ENCODE data around the gene PRODH. TPM values are rescaled to one million over a fixed set of nuclear protein-coding genes. Genes with fewer than 3 reads are reported as not detected.
"Not testable (repeated sequence)": the region's sequence is repeated elsewhere in the genome, so short reads cannot be mapped to it uniquely, and the experiment has no call there.

Gene PRODH
- total RNA-seq, 1 donor from 2014 or later = 1.8 TPM

GRCh38 chr22:18975434-18976196 is 39.5 kb upstream of the PRODH start:
- no peaks in the 10 kb centered on the region for H3K27me3 Mint-ChIP-seq (ENCODE audit: unreplicated experiment)
- DNase-seq (ENCODE audit: low spot score) = no peak
- H3K4me3 Mint-ChIP-seq (ENCODE audit: unreplicated experiment) = no peak overlapping the region
- TF ChIP-seq CTCF (IDR thresholded peaks at IDR 0.05; ENCODE audit: unreplicated experiment) = no peak
- H3K4me1 Mint-ChIP-seq (ENCODE audit: unreplicated experiment) = no peaks in the 10 kb centered on the region
- no peaks in the 10 kb centered on the region for H3K9me3 Mint-ChIP-seq (ENCODE audit: unreplicated experiment)
- no peaks in the 10 kb centered on the region for H3K36me3 Mint-ChIP-seq (ENCODE audit: low read depth, unreplicated experiment)
- H3K27ac Mint-ChIP-seq (ENCODE audit: unreplicated experiment) = no peak overlapping the region

DNA sequence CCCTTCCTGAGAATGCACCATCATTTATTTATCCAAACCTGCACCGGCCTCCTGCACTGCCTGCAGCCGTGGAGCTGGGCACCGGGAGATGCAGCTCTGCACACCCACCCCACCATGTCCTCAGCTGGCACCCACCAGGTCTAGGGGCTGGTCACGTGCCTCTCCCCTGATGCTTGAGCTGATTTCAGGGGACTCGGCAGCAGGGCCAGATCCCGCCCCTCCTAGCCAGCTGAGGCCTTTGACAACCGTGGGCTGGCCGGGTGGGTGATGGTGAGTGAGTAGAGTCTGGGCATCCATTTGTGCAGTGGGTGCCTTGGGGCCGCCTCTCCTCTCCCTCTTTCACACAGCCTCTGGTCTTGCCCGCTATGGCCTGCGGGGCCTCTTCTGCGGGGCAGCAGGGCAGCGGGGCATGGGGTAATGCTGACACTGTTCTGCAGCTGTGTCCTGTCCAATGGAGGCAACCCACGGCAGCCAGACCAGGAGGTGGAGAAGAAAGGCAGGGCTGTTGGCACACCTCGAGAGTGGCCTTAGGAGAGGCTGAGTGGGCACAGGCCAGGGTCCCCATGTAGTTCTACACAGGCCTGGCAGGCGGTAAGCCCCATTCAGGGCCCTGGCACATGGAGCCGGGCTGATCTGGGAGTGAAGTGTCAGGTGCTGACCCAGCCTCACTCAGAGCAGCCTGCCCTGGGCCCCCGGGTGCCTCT is 38.5 kb upstream of the PRODH start:
- Mint-ChIP-seq H3K4me1 (ENCODE audit: unreplicated experiment) (no peaks in the 10 kb centered on the region), H3K9me3 (ENCODE audit: unreplicated experiment) (no peaks in the 10 kb centered on the region), H3K4me3 (ENCODE audit: unreplicated experiment) (no peak overlapping the region), H3K36me3 (ENCODE audit: low read depth, unreplicated experiment) (no peaks in the 10 kb centered on the region), H3K27me3 (ENCODE audit: unreplicated experiment) (no peaks in the 10 kb centered on the region), H3K27ac (ENCODE audit: unreplicated experiment) (no peak overlapping the region)
- no peak for TF ChIP-seq CTCF (IDR thresholded peaks at IDR 0.05; ENCODE audit: unreplicated experiment)
- DNase-seq (ENCODE audit: low spot score) = no peak

DNA sequence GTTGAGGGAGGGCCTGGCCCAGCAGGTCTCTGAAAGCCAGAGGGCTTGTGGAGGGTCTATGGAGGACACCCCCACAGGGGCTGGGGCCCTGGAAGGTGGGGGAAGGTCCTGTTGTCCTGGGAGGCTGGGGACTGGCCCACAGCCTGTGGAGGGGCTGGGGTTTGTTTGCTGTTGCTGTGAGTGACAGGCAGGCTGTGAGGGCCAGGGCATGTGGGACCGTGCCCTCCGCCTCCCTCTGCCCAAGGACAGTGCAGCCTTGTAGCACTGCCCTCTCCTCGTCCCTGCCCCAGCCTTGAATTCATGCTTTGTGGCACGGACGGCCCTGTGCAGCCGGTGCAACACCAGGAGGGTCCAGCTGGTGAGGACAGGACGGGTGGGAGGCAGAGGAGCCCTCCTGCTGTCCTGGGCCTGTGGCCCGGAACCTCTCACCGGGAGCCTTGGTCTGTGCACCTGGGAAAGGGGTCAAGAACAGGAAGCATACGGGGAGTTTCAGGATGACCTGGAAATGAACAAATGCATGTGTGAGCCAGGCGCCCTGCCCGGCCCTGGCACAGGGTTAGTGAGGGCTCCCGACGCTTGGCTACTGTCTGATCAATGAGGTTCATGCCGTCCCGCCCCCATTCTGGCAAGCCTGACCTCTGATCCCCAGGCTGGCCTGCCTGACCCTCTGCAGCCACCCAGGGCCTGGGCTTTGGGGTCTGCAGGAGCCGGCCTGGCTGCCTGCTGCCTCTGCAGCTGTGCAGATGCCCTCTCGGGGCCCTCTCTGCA is 37.4 kb upstream of the PRODH start:
- TF ChIP-seq CTCF (IDR thresholded peaks at IDR 0.05; ENCODE audit: unreplicated experiment) = no peak
- H3K27ac Mint-ChIP-seq (ENCODE audit: unreplicated experiment) = no peak overlapping the region
- H3K9me3 Mint-ChIP-seq (ENCODE audit: unreplicated experiment) = no peaks in the 10 kb centered on the region
- no peaks in the 10 kb centered on the region for H3K4me1 Mint-ChIP-seq (ENCODE audit: unreplicated experiment)
- no peaks in the 10 kb centered on the region for H3K36me3 Mint-ChIP-seq (ENCODE audit: low read depth, unreplicated experiment)
- no peaks in the 10 kb centered on the region for H3K27me3 Mint-ChIP-seq (ENCODE audit: unreplicated experiment)
- H3K4me3 Mint-ChIP-seq (ENCODE audit: unreplicated experiment) = no peak overlapping the region
- no peak for DNase-seq (ENCODE audit: low spot score)

- not testable (repeated sequence) for H3K9me3 Mint-ChIP-seq (ENCODE audit: unreplicated experiment); H3K4me3 Mint-ChIP-seq (ENCODE audit: unreplicated experiment); H3K27me3 Mint-ChIP-seq (ENCODE audit: unreplicated experiment); H3K36me3 Mint-ChIP-seq (ENCODE audit: low read depth, unreplicated experiment); H3K27ac Mint-ChIP-seq (ENCODE audit: unreplicated experiment); DNase-seq (ENCODE audit: low spot score); H3K4me1 Mint-ChIP-seq (ENCODE audit: unreplicated experiment)
Measured at GRCh38 chr22:18972591-18972990, 36.5 kb upstream of the PRODH start.

- not testable (repeated sequence) for H3K9me3 Mint-ChIP-seq (ENCODE audit: unreplicated experiment); DNase-seq (ENCODE audit: low spot score); H3K4me1 Mint-ChIP-seq (ENCODE audit: unreplicated experiment); H3K27ac Mint-ChIP-seq (ENCODE audit: unreplicated experiment); H3K36me3 Mint-ChIP-seq (ENCODE audit: low read depth, unreplicated experiment); H3K27me3 Mint-ChIP-seq (ENCODE audit: unreplicated experiment)
- peak overlapping the region; percentile 60 for H3K4me3 Mint-ChIP-seq (ENCODE audit: unreplicated experiment)
Measured at GRCh38 chr22:18972029-18972428, 35.9 kb upstream of the PRODH start.

Measured in endothelial cell (in vitro differentiated cells).